Activated naive CD8-positive, alpha-beta T cell treated with anti-CD3 and anti-CD28 coated beads, Interleukin-2, amount 50 U/mL, for 24 hours (primary cell): ENCODE data around the gene PCF11.

Experiments
- ATAC-seq: fragments of 150-1000 bp; cut with Tn5 transposase; one replicate; pipeline ENCODE4 v1.10.0; 2021
- DNase-seq: peaks from one replicate; pipeline ENCODE4 v3.0.0; 2021
- H3K27ac Mint-ChIP-seq: one replicate; pipeline ENCODE4 v1.8.0; 2021; ENCODE audit warnings: mild to moderate bottlenecking, mixed read lengths
- H3K27me3 Mint-ChIP-seq: one replicate; pipeline ENCODE4 v1.8.0; 2021; ENCODE audit warnings: mixed read lengths
- H3K36me3 Mint-ChIP-seq: one replicate; pipeline ENCODE4 v1.8.0; 2021; ENCODE audit warnings: low read depth, mixed read lengths
- H3K4me1 Mint-ChIP-seq: one replicate; pipeline ENCODE4 v1.8.0; 2021; ENCODE audit warnings: mixed read lengths
- H3K4me3 Mint-ChIP-seq: one replicate; pipeline ENCODE4 v1.8.0; 2021; ENCODE audit warnings: mild to moderate bottlenecking, moderate library complexity, mixed read lengths
- H3K9me3 Mint-ChIP-seq: one replicate; pipeline ENCODE4 v1.8.0; 2021; ENCODE audit warnings: mixed read lengths

The PCF11 gene

GRCh38 chr11:83159902-83160865 lies 3.3 kb downstream of the PCF11 start:
- peaks cover 62% of the 10 kb centered on the region for H3K4me1 Mint-ChIP-seq
- H3K27ac Mint-ChIP-seq, result peak overlapping the region; percentile 100
- DNase-seq (no peak), ATAC-seq (no peak)
- peaks cover 60% of the 10 kb centered on the region for H3K36me3 Mint-ChIP-seq
- no peaks in the 10 kb centered on the region for H3K27me3 Mint-ChIP-seq
- no peaks in the 10 kb centered on the region for H3K9me3 Mint-ChIP-seq
- H3K4me3 Mint-ChIP-seq, result peak overlapping the region; percentile 97

GRCh38 chr11:83161610-83162199 lies 4.8 kb downstream of the PCF11 start:
- ATAC-seq, result no peak
- no peaks in the 10 kb centered on the region for H3K27me3 Mint-ChIP-seq
- peak overlapping the region; percentile 78 for H3K27ac Mint-ChIP-seq
- H3K36me3 Mint-ChIP-seq, result peaks cover 74% of the 10 kb centered on the region
- no peaks in the 10 kb centered on the region for H3K9me3 Mint-ChIP-seq
- peak overlapping the region; percentile 69 for H3K4me3 Mint-ChIP-seq
- no peak for DNase-seq
- peaks cover 63% of the 10 kb centered on the region for H3K4me1 Mint-ChIP-seq

- Mint-ChIP-seq H3K9me3 (no peaks in the 10 kb centered on the region), H3K27ac (peak overlapping the region; percentile 78), H3K36me3 (peaks cover 75% of the 10 kb centered on the region), H3K4me3 (peak overlapping the region; percentile 69), H3K27me3 (no peaks in the 10 kb centered on the region), H3K4me1 (peaks cover 65% of the 10 kb centered on the region)
- DNase-seq (no peak), ATAC-seq (peak; percentile 61)
Measured at GRCh38 chr11:83162377-83162776, 5.4 kb downstream of the PCF11 start.

GRCh38 chr11:83166193-83166866 lies 9.4 kb downstream of the PCF11 start:
- Mint-ChIP-seq H3K27me3 (no peaks in the 10 kb centered on the region), H3K4me3 (no peak overlapping the region), H3K27ac (no peak overlapping the region), H3K9me3 (no peaks in the 10 kb centered on the region), H3K4me1 (peaks cover 81% of the 10 kb centered on the region), H3K36me3 (peaks cover 77% of the 10 kb centered on the region)
- ATAC-seq (no peak), DNase-seq (no peak)

- Mint-ChIP-seq H3K9me3 (no peaks in the 10 kb centered on the region), H3K4me1 (peaks cover 80% of the 10 kb centered on the region), H3K27me3 (no peaks in the 10 kb centered on the region), H3K27ac (no peak overlapping the region), H3K36me3 (peaks cover 83% of the 10 kb centered on the region), H3K4me3 (no peak overlapping the region)
- ATAC-seq, result no peak
- no peak for DNase-seq
Measured at GRCh38 chr11:83168756-83169155, 11.8 kb downstream of the PCF11 start.

GRCh38 chr11:83170865-83171264 lies 13.9 kb downstream of the PCF11 start:
- peak overlapping the region; percentile 70 for H3K4me3 Mint-ChIP-seq
- H3K27me3 Mint-ChIP-seq, result no peaks in the 10 kb centered on the region
- no peak for ATAC-seq
- H3K36me3 Mint-ChIP-seq, result peaks cover 81% of the 10 kb centered on the region
- no peak for DNase-seq
- H3K27ac Mint-ChIP-seq, result no peak overlapping the region
- H3K9me3 Mint-ChIP-seq, result no peaks in the 10 kb centered on the region
- peaks cover 84% of the 10 kb centered on the region for H3K4me1 Mint-ChIP-seq

- H3K4me1 Mint-ChIP-seq, result peaks cover 84% of the 10 kb centered on the region
Measured at GRCh38 chr11:83172551-83172950, 15.6 kb downstream of the PCF11 start.

GRCh38 chr11:83174008-83174407 lies 17.1 kb downstream of the PCF11 start:
- Mint-ChIP-seq H3K36me3 (peaks cover 70% of the 10 kb centered on the region), H3K27me3 (no peaks in the 10 kb centered on the region), H3K27ac (peak overlapping the region; percentile 35), H3K4me1 (peaks cover 70% of the 10 kb centered on the region), H3K9me3 (no peaks in the 10 kb centered on the region), H3K4me3 (no peak overlapping the region)
- peak; percentile 20 for ATAC-seq
- DNase-seq, result no peak

More at GRCh38 chr11:83172551-83172950, 15.6 kb downstream of the PCF11 start:
- H3K27me3 Mint-ChIP-seq, result no peaks in the 10 kb centered on the region
- no peaks in the 10 kb centered on the region for H3K9me3 Mint-ChIP-seq
- H3K4me3 Mint-ChIP-seq, result no peak overlapping the region
- no peak for ATAC-seq
- H3K27ac Mint-ChIP-seq, result no peak overlapping the region
- no peak for DNase-seq
- peaks cover 77% of the 10 kb centered on the region for H3K36me3 Mint-ChIP-seq

GRCh38 chr11:83175815-83176214 lies 18.9 kb downstream of the PCF11 start:
- ATAC-seq (peak; percentile 72), DNase-seq (no peak)
- H3K9me3 Mint-ChIP-seq, result no peaks in the 10 kb centered on the region
- H3K4me3 Mint-ChIP-seq, result no peak overlapping the region
- H3K27me3 Mint-ChIP-seq, result no peaks in the 10 kb centered on the region
- peaks cover 64% of the 10 kb centered on the region for H3K36me3 Mint-ChIP-seq
- peaks cover 59% of the 10 kb centered on the region for H3K4me1 Mint-ChIP-seq
- no peak overlapping the region for H3K27ac Mint-ChIP-seq

GRCh38 chr11:83181815-83182214 lies 24.9 kb downstream of the PCF11 start:
- ATAC-seq, result no peak
- no peaks in the 10 kb centered on the region for H3K27me3 Mint-ChIP-seq
- H3K4me1 Mint-ChIP-seq, result peaks cover 13% of the 10 kb centered on the region
- peaks cover 65% of the 10 kb centered on the region for H3K36me3 Mint-ChIP-seq
- no peak for DNase-seq
- no peaks in the 10 kb centered on the region for H3K9me3 Mint-ChIP-seq
- peak overlapping the region; percentile 23 for H3K27ac Mint-ChIP-seq
- no peak overlapping the region for H3K4me3 Mint-ChIP-seq

GRCh38 chr11:83185767-83186166 lies 28.8 kb downstream of the PCF11 start:
- ATAC-seq (no peak), DNase-seq (no peak)
- no peaks in the 10 kb centered on the region for H3K27me3 Mint-ChIP-seq
- H3K36me3 Mint-ChIP-seq, result peaks cover 54% of the 10 kb centered on the region
- H3K4me3 Mint-ChIP-seq, result no peak overlapping the region
- no peak overlapping the region for H3K27ac Mint-ChIP-seq
- H3K4me1 Mint-ChIP-seq, result peaks cover 4% of the 10 kb centered on the region
- no peaks in the 10 kb centered on the region for H3K9me3 Mint-ChIP-seq

GRCh38 chr11:83187465-83187864 lies 30.5 kb downstream of the PCF11 start:
- Mint-ChIP-seq H3K36me3 (peaks cover 56% of the 10 kb centered on the region), H3K4me3 (no peak overlapping the region), H3K27ac (peak overlapping the region; percentile 48), H3K9me3 (no peaks in the 10 kb centered on the region), H3K27me3 (no peaks in the 10 kb centered on the region), H3K4me1 (peaks cover 9% of the 10 kb centered on the region)
- no peak for DNase-seq
- no peak for ATAC-seq

GRCh38 chr11:83191491-83191890 lies 34.6 kb downstream of the PCF11 start:
- peak overlapping the region; percentile 76 for H3K27ac Mint-ChIP-seq
- peak overlapping the region; percentile 45 for H3K4me3 Mint-ChIP-seq

GRCh38 chr11:83191986-83192385 lies 35.1 kb downstream of the PCF11 start:
- Mint-ChIP-seq H3K27me3 (no peaks in the 10 kb centered on the region), H3K4me1 (peaks cover 40% of the 10 kb centered on the region), H3K4me3 (peak overlapping the region; percentile 99), H3K27ac (peak overlapping the region; percentile 97), H3K36me3 (peaks cover 32% of the 10 kb centered on the region), H3K9me3 (no peaks in the 10 kb centered on the region)
- DNase-seq (no peak), ATAC-seq (no peak)

More at GRCh38 chr11:83191491-83191890, 34.6 kb downstream of the PCF11 start:
- ATAC-seq (no peak), DNase-seq (no peak)
- Mint-ChIP-seq H3K4me1 (peaks cover 35% of the 10 kb centered on the region), H3K9me3 (no peaks in the 10 kb centered on the region), H3K36me3 (peaks cover 35% of the 10 kb centered on the region), H3K27me3 (no peaks in the 10 kb centered on the region)
